UCSD-AML1 (cell line): ENCODE data around the gene TOR3A.

Experiments used
- DNase-seq: peaks from one replicate; lab custom pipeline; 2025; ENCODE audit not compliant: unreplicated experiment; lab: John Stamatoyannopoulos, UW

Gene TOR3A

DNA sequence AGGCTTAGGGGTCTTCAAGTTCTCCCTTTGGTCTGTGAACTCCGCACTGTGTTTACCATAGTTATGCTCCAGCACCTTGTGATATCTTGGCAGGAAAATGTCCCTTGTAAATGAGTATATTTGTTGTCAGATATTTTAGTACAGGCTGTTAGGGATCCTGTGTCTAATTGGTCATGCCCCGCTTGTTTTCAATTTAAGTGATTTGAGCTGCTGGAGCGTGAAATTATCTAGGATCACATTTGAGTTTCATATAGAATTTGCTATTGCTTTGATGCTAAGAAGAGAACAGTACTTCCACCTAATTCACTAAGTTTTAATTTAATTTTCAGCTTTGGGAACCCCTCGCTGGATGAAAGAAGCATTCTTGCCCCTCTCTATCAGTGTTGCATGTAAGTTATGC is 15.4 kb upstream of the TOR3A start:
- DNase-seq, result no peak

DNA sequence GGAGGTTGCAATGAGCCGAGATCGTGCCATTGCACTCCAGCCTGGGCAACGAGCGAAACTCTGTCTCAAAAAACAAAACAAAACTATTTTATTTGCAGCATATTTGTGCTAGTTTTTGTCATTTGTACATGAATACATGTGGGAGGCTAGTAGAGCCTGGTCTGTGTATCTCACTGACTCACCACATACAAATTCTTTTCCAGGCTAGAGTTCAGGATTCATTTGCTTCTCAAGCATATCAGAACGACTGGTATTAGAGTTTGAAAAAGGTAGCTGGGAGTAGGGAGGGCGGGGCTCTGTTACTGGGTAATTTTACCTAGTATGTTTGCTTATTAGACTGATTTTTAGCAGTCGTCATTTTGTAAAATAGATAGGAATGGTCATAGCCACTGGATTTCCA is 4.5 kb upstream of the TOR3A start:
- no peak for DNase-seq

DNA sequence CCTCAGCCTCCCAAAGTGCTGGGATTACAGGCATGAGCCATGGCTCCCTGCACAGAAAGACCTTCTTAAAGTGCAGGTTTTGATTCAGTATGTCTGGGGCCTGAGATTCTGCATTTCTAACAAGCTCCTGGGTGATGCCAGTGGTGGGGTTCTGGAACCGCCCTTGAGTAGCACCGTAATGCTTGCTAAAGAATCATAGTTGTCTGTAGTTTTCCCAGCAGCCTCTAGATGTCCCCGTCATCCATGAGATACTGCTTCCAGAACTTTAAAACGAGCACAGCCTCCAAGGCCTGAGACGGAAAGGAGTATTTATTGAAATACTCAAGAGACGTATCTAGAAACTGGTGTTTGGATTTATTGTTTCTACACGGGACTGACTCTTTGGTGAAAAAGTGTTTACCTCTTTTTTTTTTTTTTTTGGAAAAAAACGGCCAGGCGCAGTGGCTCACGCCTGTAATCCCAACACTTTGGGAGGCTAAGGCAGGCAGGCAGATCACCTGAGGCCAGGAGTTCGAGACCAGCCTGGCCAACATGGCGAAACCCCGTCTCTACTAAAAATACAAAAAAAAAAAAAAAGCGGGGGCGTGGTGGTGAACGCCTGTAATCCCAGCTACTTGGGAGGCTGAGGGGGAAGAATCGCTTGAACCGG is 2.6 kb upstream of the TOR3A start:
- DNase-seq, result no peak

DNA sequence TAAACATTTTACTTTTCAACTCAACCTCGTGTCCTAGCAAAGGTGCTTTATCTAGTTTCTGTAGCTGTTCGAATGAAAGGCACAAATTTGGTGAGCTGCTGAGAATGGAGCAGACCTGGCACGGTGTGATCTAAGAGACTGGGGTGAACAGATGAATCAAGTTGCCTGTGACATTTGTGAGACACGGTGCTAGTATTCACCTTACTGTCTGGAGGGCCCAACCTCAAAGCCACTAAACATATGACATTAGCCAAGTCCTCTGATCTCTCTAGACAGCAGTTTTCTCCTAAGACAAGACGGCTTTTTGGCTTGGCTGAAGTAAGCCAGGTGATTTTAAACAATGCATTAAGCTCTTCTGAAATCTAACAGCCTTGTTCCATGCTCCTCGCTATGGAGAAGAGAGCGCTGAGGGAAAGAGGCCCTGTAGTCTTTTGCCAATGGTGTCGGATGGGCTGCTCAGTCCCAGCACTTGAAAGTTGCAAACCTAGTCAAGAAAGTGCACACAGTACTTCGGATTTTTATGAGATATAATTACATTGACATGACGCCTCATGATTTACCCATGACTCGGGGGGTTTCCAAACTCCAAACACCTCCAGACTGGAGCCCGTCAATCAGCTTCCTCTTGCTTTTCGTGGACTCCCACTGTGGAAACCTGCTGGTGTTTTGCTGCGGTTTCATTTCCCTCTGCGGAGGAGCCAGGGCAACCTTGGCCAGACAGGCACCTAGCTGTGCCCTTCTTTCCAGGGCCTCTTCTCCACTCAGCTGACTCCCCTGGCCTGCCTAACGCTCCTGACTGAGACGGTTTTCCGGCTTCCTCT is 794 bp upstream of the TOR3A start:
- no peak for DNase-seq

DNA sequence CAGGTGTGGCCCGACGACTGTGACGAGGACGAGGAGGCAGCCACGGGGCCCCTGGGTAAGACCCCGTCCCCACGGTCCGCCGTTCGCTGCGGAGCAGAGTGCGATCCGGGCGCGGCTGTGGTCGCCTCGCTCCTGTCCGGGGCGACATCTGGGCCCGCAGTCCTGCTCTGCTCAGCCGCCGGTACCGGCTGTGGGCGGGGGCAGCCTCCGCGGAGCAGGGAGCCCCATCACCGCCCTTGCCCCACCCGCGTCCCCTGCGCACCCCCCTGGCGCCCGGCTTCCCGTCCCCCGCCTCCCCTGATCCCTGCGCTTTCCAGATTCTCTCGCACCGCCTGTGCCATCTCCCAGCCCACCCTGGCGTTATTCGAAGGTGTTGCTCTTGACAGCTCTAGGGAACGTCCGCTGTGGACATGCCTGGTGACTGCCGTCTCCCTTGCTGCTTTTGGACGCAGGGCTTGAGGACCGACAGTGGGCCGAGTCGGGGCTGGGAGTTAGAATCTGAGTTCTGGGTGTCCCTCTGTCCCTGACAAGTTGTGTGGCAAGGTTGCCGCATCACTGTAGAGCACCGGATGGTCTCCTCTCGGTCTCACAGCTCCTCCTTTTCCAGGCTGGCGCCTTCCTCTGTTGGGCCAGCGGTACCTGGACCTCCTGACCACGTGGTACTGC is 596 bp downstream of the TOR3A start:
- peak; percentile 42 for DNase-seq

DNA sequence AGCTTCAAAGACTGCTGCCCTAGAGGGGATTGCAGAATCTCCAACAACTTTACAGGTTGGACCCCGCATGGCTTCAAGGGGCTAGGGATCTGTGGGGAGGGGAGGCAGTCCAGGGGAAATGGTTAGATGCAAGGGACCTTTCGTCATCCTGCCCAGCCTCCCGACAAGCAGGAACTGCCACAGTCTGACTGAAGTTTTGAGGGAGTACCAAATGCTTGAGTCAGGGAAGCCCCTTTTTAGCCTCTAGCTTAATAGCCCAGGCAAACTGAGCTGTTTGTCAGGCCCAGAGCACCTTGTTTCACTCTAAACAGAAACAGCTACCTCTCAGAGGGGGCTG is 1.1 kb downstream of the TOR3A start:
- no peak for DNase-seq

DNA sequence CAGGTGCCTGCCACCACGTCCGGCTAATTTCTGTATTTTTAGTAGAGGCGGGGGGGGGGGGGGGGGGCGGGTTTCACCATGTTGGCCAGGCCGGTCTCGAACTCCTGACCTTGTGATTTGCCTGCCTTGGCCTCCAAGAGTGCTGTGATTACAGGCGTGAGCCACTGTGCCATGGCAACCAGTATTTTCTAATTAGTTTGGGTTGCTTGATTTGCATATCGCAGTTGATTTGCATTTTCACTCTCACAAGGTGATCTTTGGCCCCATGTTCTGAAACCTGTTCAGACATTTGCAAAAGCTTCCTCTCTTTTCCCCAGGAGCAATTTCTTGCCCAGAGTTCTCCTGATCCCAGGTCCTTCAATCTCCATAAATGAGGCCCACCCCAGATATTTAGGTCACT is 1.7 kb downstream of the TOR3A start:
- no peak for DNase-seq

DNA sequence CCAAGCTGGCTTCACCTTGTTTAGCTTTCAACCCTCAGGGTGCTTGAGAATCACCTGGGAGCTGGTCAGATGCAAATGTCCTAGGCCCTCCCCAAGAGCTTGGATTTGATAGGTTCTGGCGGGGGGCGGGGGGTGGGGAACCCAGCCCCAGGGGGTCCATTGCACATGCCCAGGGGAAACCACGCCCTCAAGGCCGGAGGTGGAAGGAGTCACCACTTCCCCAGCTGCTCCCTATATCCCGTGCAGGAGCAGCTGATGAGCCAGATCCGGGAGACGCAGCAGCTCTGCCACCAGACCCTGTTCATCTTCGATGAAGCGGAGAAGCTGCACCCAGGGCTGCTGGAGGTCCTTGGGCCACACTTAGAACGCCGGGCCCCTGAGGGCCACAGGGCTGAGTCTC is 5.8 kb downstream of the TOR3A start:
- no peak for DNase-seq

DNA sequence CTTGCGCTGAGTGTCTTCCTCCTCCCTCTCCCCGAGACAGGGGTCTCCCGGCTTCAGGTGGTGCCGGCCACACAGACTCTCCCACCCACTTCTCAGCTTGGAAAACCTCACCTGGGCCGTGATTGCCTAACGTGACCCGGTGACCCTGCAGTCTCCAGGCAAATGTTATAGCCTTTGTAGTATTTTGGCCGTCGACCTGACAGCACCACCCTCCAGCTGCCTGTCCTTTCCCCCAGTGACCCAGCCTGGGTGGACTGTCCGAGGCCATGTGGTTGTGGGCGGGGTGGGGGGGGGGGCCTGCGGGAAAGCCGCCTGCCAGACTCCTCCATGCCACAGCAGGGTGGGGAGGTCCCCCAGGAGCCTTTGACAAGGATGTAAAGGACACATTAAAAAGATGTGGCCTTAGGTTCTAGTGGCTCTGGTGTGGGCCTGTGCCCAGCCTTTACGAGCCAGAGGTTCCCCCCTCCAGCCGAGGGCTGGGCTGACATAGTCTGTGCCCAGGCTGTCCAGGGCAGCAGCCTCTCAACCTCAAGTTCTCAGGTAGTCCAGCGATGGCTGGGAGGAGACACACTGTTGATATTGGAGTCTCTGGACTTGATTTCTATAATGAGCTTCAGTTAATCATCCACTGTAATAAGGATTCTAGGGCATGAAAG is 8.1 kb downstream of the TOR3A start:
- DNase-seq, result no peak

DNA sequence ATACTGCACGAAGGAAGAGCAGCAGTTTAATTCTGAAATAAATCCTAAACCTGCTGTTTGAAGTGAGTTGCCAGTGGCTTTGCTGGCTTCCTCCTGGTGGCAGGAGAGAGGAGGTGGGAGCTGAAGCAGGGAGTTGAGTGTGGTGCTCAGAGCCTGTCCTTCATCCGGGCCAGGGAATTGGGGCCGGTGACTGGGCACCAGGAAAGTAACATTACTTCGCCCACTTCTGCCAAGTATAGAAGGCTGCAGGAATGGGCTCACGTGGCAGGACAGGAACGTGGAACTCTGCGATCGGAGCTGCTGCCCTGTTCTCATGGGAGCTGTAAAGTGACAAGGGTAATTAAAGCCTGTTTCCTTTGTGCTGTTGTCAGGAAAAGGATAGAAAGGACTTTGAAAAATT is 8.7 kb downstream of the TOR3A start:
- DNase-seq, result no peak

DNA sequence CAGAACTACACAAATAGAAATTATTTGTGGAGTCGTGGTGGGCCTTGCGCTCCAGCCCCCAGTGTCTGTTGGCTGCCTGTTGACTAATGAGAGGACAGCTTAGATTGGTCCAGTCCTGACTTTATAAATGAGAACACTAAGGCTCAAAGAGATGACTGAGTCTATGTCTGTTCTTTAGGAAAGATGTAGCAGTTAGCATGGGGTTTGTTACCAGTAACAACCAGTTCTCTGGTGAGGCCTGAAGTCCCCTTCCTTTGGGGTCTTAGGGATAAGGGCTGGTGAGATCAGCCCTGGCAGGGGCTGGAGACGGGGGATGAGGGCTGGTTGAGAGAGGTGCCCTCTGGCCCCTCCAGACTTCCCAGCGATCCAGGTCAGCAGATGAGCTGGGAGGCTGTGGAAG is 9.1 kb downstream of the TOR3A start:
- no peak for DNase-seq

DNA sequence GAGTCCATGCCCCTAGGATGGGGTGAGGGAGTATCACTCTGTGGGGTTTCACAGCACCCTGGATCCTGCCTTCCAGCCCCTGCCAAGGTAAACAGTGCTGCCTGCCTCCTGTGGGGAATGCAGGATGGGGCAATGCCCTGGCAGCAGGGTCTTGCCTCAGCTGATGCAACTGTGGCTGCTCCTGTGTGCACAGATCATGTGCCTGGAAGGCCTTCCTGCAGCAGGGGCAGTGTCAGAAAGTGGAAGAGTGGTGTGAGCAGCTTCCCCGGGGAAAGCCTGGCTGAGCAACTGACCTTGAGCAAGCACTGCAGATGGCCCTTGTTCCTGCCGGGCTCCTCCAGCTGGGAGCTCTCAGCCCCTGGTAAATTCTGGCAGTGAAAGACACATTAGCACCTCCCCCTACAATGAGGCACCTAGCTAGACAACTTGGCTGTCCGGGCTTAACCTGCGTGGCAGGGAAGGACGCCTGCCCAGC is 9.9 kb downstream of the TOR3A start:
- peak; percentile 17 for DNase-seq

DNA sequence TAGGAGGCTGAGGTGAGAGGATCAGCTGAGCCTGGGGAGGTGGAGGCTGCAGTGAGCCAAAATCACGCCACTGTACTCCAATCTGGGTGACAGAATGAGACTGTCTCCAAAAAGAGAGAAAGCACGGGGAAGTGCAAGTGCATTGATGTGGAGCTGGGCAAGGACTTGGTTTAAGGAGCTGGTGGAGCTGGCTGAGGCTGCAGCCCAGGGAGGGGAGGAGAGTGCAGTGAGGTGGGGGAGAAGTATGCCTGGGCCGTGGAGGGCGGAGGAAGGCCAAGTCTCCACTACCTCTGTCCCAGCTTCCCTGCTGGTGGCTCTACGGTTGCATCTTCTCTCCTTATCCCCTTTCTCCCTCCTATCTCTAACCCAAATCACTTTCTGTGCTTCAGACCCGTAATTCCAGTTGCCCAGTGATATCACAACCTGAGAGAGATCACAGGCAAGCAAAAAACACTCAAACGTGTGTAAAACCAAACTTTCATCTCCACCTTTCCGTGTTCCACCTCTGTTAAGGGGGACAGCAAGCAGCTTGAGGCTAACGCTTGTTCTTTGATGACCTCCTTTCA is 11.1 kb downstream of the TOR3A start:
- no peak for DNase-seq

DNA sequence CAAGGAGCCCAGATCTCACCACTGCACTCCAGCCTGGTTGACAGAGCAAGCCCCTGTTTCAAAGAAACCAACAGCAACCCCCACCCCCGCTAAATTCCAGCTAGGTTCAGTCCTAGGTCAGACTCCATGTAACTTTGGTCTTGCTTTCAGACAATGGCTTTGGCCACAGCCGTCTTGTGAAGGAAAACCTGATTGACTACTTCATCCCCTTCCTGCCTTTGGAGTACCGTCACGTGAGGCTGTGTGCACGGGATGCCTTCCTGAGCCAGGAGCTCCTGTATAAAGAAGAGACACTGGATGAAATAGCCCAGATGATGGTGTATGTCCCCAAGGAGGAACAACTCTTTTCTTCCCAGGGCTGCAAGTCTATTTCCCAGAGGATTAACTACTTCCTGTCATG is 12.9 kb downstream of the TOR3A start:
- no peak for DNase-seq

DNA sequence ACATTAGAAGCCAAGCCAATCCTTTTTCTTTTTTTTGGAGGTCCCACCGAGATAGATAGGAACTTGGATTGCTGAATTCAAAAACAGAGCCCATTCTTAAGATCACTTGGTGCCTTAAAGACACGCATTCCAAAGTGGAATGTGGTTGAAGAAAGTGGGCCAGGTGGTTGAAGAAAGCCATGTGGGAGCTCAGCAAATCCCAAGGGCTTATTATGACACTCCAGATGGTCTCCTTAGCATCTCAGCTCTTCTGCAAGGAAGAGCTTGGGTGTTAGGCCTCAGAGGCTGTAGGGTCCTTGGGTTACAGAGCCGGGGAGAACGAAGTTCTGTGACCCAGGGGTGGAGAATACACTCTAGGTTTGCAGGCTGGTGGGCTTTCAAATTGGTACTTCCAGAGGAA is 13.5 kb downstream of the TOR3A start:
- no peak for DNase-seq

DNA sequence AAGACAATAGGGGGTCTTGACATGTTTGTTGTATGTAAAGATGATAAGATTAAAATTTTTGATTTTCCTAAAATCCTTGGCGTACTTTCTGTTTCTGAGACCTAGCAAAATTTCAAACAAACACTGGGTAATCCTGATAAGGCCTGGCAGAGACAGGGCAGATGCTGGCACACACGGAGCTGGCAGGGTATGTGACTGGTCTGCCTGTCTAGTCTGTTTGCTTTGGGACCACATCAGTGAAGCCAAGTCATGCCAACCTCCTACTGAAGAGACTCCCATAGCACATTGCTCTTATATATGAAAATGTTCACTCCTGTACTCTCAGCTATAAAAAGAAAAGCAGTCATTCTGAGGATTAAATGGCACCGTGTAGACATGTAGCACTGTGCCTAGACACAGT is 14.1 kb downstream of the TOR3A start:
- no peak for DNase-seq

DNA sequence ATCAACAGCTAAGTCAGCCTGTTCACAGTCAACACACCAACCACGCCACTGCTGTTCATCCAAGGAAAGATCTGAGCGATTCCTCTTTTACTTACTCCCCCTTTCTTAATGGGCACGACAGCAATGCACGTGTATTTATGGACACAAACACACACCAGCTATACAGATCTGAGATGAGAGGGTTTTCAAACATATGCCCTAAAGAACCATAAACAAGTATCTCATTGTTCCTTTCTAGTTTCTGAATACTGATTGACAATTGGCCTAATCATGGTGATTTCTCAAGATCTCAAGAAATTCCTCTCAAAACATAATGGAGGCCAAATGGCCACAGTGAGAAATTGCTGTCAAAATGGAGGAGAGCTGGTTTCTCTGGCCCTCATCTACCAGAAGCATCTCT is 18.0 kb downstream of the TOR3A start:
- DNase-seq, result no peak

DNA sequence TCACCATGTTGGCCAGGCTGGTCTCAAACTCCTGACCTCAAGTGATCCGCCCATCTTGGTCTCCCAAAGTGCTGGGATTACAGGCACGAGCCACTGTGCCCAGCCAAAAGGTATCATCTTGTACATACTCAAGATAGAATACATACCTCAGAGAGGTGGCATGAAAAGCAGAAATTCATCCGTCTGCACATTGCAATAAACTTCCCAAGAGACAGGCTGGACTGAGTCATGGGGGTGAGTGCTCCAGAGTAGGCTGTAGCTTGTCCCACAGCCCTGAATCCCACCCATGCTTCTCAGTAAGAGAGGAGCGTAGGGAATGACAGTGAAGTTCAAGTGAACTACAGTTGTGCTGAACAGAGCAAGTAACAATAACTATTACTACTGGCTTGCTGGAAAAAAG is 19.7 kb downstream of the TOR3A start:
- DNase-seq, result no peak

DNA sequence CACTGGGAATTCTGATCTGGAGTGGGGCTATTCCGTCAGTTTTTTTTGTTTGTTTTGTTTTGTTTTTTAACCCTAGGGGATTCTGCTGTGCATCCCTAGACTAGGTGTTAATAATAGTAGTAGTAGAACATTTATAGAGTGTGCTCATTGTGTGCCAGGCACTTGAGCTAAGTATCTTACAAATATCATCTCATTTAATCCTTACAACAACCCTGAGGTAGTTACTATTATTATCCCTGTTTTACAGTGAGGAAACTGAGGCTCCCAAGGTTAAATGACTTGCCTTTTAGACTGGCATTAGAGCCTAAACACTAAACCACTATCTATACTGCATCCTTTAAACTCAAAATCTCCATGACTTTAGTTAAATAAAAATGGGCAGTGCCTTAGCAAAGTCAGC is 22.1 kb downstream of the TOR3A start:
- DNase-seq, result no peak

DNA sequence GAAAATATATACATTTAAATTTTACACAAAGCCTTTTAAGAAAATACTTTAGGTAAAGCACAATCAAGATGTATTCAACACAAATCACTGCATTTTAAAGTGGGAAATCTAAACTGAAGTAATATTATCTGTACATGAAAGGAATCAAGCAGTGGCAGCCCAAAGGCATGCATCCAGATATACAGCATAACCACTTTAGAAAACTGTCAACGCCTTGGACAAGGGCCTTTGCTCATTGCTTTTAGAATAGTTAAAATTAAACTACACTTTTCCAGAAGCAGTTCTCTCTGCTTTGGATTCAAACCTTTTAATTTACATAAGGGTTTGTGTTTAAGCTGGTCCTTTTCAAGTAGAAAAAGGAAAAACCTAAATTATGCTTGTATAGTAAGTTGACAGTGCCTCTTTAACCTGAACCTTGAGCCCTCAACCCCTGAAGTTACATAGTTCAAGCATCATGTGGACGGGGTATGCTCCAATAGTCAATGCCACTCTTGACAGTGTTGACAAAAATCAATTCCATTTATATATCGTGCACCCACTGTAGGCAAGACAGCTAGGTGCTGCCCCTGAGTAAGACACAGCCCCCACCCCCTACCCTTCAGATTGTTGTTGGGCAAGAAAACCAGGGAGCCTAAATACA is 22.9 kb downstream of the TOR3A start:
- DNase-seq, result no peak

DNA sequence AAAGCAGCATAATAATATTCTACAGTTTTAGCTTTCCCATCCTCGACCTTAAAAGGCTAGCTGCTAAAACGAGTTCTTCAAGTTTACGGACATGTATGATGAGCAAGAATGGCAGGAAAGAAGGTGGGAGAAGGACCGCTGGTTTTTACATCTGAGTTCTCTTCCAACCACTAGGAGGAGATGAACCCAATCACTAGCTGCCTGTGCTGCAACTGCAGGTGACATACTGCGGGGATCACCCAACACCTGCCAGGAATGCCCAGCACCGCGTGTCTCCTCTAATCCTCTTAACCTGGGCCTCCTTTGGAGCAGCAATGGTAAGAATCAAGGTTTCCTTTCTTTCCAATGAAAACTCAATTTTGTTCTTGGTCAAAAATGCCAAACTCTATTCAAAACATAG is 23.5 kb downstream of the TOR3A start:
- no peak for DNase-seq
